Activated naive CD4-positive, alpha-beta T cell treated with anti-CD3 and anti-CD28 coated beads, Interleukin-2, amount 10 ng/mL, durations not matched to agents 7 days and 5 days (primary cell): ENCODE measurements around the gene STK40.

ENCODE experiments used
- CTCF ChIA-PET: fragments of 350-600 bp; sonication (Branson Sonifier 250); formaldehyde crosslinking; loops from one replicate; lab custom pipeline; 2021; ENCODE audit warnings: antibody characterized with exemption; lab: Charles Lee
- DNase-seq: peaks from one replicate; pipeline ENCODE4 v3.0.0-alpha.2; 2020
- H3K27ac Mint-ChIP-seq: one replicate; pipeline ENCODE4 v1.8.0; 2021; ENCODE audit warnings: mild to moderate bottlenecking, moderate library complexity, mixed read lengths
- H3K27me3 Mint-ChIP-seq: one replicate; pipeline ENCODE4 v1.8.0; 2021; ENCODE audit warnings: mild to moderate bottlenecking, mixed read lengths
- H3K36me3 Mint-ChIP-seq: one replicate; pipeline ENCODE4 v1.8.0; 2021; ENCODE audit warnings: mixed read lengths
- H3K4me1 Mint-ChIP-seq: one replicate; pipeline ENCODE4 v1.8.0; 2021; ENCODE audit warnings: mixed read lengths
- H3K4me3 Mint-ChIP-seq: one replicate; pipeline ENCODE4 v1.8.0; 2021; ENCODE audit warnings: mild to moderate bottlenecking, moderate library complexity, mixed read lengths
- H3K9me3 Mint-ChIP-seq: one replicate; pipeline ENCODE4 v1.8.0; 2021; ENCODE audit warnings: mixed read lengths

Gene STK40

GRCh38 chr1:36411674-36412648, 26.2 kb upstream of the STK40 start:
- DNase-seq, result peak; percentile 70
- Mint-ChIP-seq H3K4me1 (peaks cover 25% of the 10 kb centered on the region), H3K27me3 (peaks cover 4% of the 10 kb centered on the region), H3K36me3 (peaks cover 6% of the 10 kb centered on the region), H3K9me3 (peaks cover 6% of the 10 kb centered on the region), H3K4me3 (no peak overlapping the region), H3K27ac (peak overlapping the region; percentile 88)
- CTCF ChIA-PET, result interaction anchor here (0.6 to 4.2 kb wide), 13 partner anchors 9 to 301 kb away, joined by 3 to 27 read pairs (median 4); partner anchors contain the start of genes LSM10, STK40 and TRAPPC3

GRCh38 chr1:36408479-36408878, 22.8 kb upstream of the STK40 start:
- peaks cover 6% of the 10 kb centered on the region for H3K9me3 Mint-ChIP-seq
- H3K27ac Mint-ChIP-seq, result no peak overlapping the region
- peaks cover 30% of the 10 kb centered on the region for H3K4me1 Mint-ChIP-seq
- H3K36me3 Mint-ChIP-seq, result peaks cover 6% of the 10 kb centered on the region
- DNase-seq, result no peak
- CTCF ChIA-PET, result interaction anchor here (1.3 kb wide), 1 partner anchor 108 kb away, joined by 4 read pairs; no protein-coding TSS in a partner anchor
- no peak overlapping the region for H3K4me3 Mint-ChIP-seq
- peaks cover 16% of the 10 kb centered on the region for H3K27me3 Mint-ChIP-seq

GRCh38 chr1:36406440-36406839, 20.7 kb upstream of the STK40 start:
- H3K27ac Mint-ChIP-seq, result no peak overlapping the region
- peaks cover 12% of the 10 kb centered on the region for H3K4me1 Mint-ChIP-seq
- peaks cover 16% of the 10 kb centered on the region for H3K27me3 Mint-ChIP-seq
- H3K9me3 Mint-ChIP-seq, result peaks cover 2% of the 10 kb centered on the region
- peaks cover 2% of the 10 kb centered on the region for H3K36me3 Mint-ChIP-seq
- CTCF ChIA-PET, result interaction anchor here (0.7 kb wide), 1 partner anchor 60 kb away, joined by 3 read pairs; no protein-coding TSS in a partner anchor
- H3K4me3 Mint-ChIP-seq, result no peak overlapping the region
- DNase-seq, result no peak

- H3K27me3 Mint-ChIP-seq, result peaks cover 12% of the 10 kb centered on the region
- CTCF ChIA-PET, result interaction anchor here (1.0 kb wide), 1 partner anchor 10 kb away, joined by 4 read pairs; no protein-coding TSS in a partner anchor
- H3K4me1 Mint-ChIP-seq, result peaks cover 22% of the 10 kb centered on the region
- H3K36me3 Mint-ChIP-seq, result peaks cover 2% of the 10 kb centered on the region
- no peak for DNase-seq
- H3K27ac Mint-ChIP-seq, result no peak overlapping the region
- H3K4me3 Mint-ChIP-seq, result no peak overlapping the region
- H3K9me3 Mint-ChIP-seq, result peaks cover 2% of the 10 kb centered on the region
Observed at GRCh38 chr1:36402504-36402890, 16.8 kb upstream of the STK40 start.

GRCh38 chr1:36401602-36402503, 16.1 kb upstream of the STK40 start:
- CTCF ChIA-PET, result interaction anchor here (1.0 kb wide), 1 partner anchor 11 kb away, joined by 4 read pairs; no protein-coding TSS in a partner anchor
- Mint-ChIP-seq H3K4me3 (no peak overlapping the region), H3K9me3 (peaks cover 2% of the 10 kb centered on the region)

GRCh38 chr1:36400825-36401601, 15.3 kb upstream of the STK40 start:
- Mint-ChIP-seq H3K27ac (peak overlapping the region; percentile 24), H3K4me3 (no peak overlapping the region), H3K27me3 (peaks cover 5% of the 10 kb centered on the region), H3K9me3 (peaks cover 2% of the 10 kb centered on the region), H3K36me3 (peaks cover 9% of the 10 kb centered on the region), H3K4me1 (peaks cover 31% of the 10 kb centered on the region)
- CTCF ChIA-PET, result no interaction called here
- peak; percentile 49 for DNase-seq

More at GRCh38 chr1:36401602-36402503, 16.1 kb upstream of the STK40 start:
- no peak for DNase-seq
- Mint-ChIP-seq H3K36me3 (peaks cover 6% of the 10 kb centered on the region), H3K4me1 (peaks cover 27% of the 10 kb centered on the region), H3K27me3 (peaks cover 12% of the 10 kb centered on the region), H3K27ac (no peak overlapping the region)

GRCh38 chr1:36400514-36400824, 14.7 kb upstream of the STK40 start:
- H3K4me3 Mint-ChIP-seq, result no peak overlapping the region
- H3K27ac Mint-ChIP-seq, result no peak overlapping the region
- H3K27me3 Mint-ChIP-seq, result peaks cover 5% of the 10 kb centered on the region
- CTCF ChIA-PET, result interaction anchor here (1.4 to 3.5 kb wide), 2 partner anchors 12 to 252 kb away, joined by 4 to 12 read pairs; partner anchors contain the start of gene TRAPPC3
- peaks cover 9% of the 10 kb centered on the region for H3K36me3 Mint-ChIP-seq
- no peak for DNase-seq
- H3K9me3 Mint-ChIP-seq, result peaks cover 2% of the 10 kb centered on the region
- peaks cover 31% of the 10 kb centered on the region for H3K4me1 Mint-ChIP-seq

GRCh38 chr1:36398370-36398977, 12.8 kb upstream of the STK40 start:
- H3K36me3 Mint-ChIP-seq, result peaks cover 16% of the 10 kb centered on the region
- no peaks in the 10 kb centered on the region for H3K27me3 Mint-ChIP-seq
- CTCF ChIA-PET, result interaction anchor here (1.9 to 3.6 kb wide), 4 partner anchors 12 to 56 kb away, joined by 10 to 16 read pairs (median 13); no protein-coding TSS in a partner anchor
- H3K9me3 Mint-ChIP-seq, result peaks cover 2% of the 10 kb centered on the region
- no peak for DNase-seq
- peak overlapping the region; percentile 96 for H3K4me3 Mint-ChIP-seq
- peak overlapping the region; percentile 95 for H3K27ac Mint-ChIP-seq
- peaks cover 36% of the 10 kb centered on the region for H3K4me1 Mint-ChIP-seq

- peak; percentile 95 for DNase-seq
- Mint-ChIP-seq H3K4me1 (peaks cover 36% of the 10 kb centered on the region), H3K36me3 (peaks cover 23% of the 10 kb centered on the region), H3K27ac (peak within 1 kb of the TSS; percentile 95), H3K27me3 (no peaks in the 10 kb centered on the region), H3K4me3 (peak within 1 kb of the TSS; percentile 96), H3K9me3 (peaks cover 2% of the 10 kb centered on the region)
- CTCF ChIA-PET, result interaction anchor here (1.0 to 3.6 kb wide), 5 partner anchors 9 to 55 kb away, joined by 3 to 16 read pairs (median 12); no protein-coding TSS in a partner anchor
Observed at GRCh38 chr1:36397378-36398230, 11.9 kb upstream of the STK40 start, which contains the start of gene LSM10. LSM10 (minus strand) TSS chr1:36397908; CDS start chr1:36394129, 3,779 bp downstream.

GRCh38 chr1:36397083-36397377, 11.3 kb upstream of the STK40 start:
- CTCF ChIA-PET, result interaction anchor here (1.0 to 3.6 kb wide), 5 partner anchors 9 to 54 kb away, joined by 3 to 16 read pairs (median 12); no protein-coding TSS in a partner anchor
- peak overlapping the region; percentile 95 for H3K27ac Mint-ChIP-seq
- H3K36me3 Mint-ChIP-seq, result peaks cover 27% of the 10 kb centered on the region
- no peaks in the 10 kb centered on the region for H3K27me3 Mint-ChIP-seq
- peaks cover 34% of the 10 kb centered on the region for H3K4me1 Mint-ChIP-seq
- peaks cover 2% of the 10 kb centered on the region for H3K9me3 Mint-ChIP-seq
- H3K4me3 Mint-ChIP-seq, result peak overlapping the region; percentile 96
- DNase-seq, result peak; percentile 56

GRCh38 chr1:36396359-36396758, 10.6 kb upstream of the STK40 start:
- peaks cover 1% of the 10 kb centered on the region for H3K9me3 Mint-ChIP-seq
- peak overlapping the region; percentile 96 for H3K4me3 Mint-ChIP-seq
- H3K27me3 Mint-ChIP-seq, result no peaks in the 10 kb centered on the region
- CTCF ChIA-PET, result interaction anchor here (1.1 to 3.6 kb wide), 3 partner anchors 9 to 44 kb away, joined by 3 to 16 read pairs (median 14); no protein-coding TSS in a partner anchor
- H3K4me1 Mint-ChIP-seq, result peaks cover 32% of the 10 kb centered on the region
- H3K36me3 Mint-ChIP-seq, result peaks cover 30% of the 10 kb centered on the region
- no peak for DNase-seq
- H3K27ac Mint-ChIP-seq, result peak overlapping the region; percentile 95

GRCh38 chr1:36393686-36394085, 8.0 kb upstream of the STK40 start:
- H3K4me3 Mint-ChIP-seq, result no peak overlapping the region
- peaks cover 45% of the 10 kb centered on the region for H3K36me3 Mint-ChIP-seq
- CTCF ChIA-PET, result no interaction called here
- H3K9me3 Mint-ChIP-seq, result no peaks in the 10 kb centered on the region
- H3K27me3 Mint-ChIP-seq, result no peaks in the 10 kb centered on the region
- peaks cover 31% of the 10 kb centered on the region for H3K4me1 Mint-ChIP-seq
- no peak overlapping the region for H3K27ac Mint-ChIP-seq
- DNase-seq, result no peak
